ENCODE measurements around the gene NRXN3.

- TF ChIP-seq EZH2phosphoT487 (IDR thresholded peaks at IDR 0.05) (no peak), CTCF (IDR thresholded peaks at IDR 0.05) (no peak), EZH2 (IDR thresholded peaks at IDR 0.05) (no peak)
Measured at GRCh38 chr14:78631551-78631950, 461.4 kb downstream of the NRXN3 start.
